OCI-M1 (cell line): ENCODE data around the gene CCDC12.

Experiments
- DNase-seq: peaks from one replicate; lab custom pipeline; 2025; lab: John Stamatoyannopoulos, UW

CCDC12 gene

DNA sequence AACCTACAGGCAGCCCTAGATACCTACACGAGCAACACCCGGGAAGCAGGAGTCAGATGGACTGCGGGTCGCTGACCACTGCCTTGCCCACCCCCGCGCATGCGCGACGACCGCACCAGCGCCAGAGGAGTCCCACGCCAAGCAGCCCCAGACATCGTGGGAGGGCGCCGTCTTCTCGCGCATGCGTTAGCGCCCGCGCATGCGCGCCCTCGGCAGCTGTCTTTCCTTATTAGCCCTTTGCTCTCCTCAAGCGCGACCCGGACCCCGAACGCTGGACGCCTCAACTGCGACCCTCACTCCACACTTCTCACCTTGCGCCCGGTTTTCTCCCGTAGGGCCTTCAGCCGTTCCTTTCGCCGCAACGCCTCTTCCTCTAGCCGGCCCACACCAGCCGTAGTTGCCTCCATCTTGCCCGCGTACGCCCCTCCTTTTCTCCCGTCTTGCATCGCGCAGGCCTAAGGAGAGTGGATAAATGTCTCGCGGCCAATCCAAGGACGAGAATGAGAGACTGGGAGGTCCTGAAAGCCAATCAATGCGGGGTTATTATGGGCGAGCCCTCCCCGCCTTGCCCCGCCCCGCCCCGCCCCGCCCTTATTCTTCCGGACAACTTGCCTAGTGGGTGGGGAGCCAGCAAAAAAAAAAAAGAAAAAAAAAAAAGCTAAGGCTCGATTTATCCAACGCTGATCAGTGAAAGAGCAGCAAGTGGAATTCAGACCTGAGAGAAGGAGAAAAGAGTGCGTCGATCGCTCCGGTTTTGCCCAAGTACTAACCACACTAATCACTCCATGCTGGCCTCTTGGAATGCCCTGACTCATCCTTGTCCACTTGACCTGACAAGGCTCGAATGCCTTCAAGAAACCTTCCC lies at the start of gene CCDC12:
TSS of gene CCDC12 (minus strand) at position 420 of the 865 bp plus-strand sequence. CDS start at position 407, 13 bp downstream.
- DNase-seq, result peak; percentile 98

DNA sequence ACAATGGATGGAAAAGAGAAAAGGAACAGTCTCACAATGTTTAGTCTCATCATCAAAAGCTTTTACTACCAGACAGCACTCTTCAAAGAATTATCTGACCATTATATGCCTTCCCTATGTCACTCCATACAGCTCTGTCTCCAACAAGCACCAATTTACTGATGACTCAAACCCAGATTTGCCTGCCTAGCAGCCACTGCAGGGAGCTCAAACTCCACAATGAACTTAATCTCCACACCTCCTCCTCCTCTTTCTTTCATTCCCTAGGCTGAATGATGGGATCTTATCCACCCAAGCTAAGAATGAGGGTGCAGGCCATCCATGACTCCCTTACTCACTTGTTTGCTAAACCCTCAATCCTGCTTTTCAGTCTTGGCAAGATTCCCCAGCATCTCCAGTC lies 48.4 kb upstream of the CCDC12 start:
- DNase-seq, result no peak

DNA sequence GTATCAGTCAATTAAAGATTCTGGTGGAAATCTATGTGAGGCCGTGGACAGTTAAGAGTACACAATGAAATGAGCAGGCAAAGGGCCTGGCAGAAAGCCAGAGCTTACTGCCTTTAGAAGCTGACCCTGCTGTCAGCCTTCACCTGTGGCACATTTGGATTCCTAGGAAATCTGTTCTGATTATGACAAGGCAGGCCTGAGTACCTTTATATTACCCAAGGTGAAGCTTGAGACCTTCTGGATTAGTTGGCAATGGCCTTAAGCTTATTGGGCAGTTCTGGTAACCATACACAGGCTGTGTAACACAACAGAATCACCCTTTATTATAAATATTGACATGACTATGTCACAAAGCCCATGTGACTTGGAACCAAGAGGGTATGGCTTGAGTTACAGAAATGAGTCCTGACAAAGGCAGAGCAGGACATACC lies 46.1 kb upstream of the CCDC12 start:
- no peak for DNase-seq

DNA sequence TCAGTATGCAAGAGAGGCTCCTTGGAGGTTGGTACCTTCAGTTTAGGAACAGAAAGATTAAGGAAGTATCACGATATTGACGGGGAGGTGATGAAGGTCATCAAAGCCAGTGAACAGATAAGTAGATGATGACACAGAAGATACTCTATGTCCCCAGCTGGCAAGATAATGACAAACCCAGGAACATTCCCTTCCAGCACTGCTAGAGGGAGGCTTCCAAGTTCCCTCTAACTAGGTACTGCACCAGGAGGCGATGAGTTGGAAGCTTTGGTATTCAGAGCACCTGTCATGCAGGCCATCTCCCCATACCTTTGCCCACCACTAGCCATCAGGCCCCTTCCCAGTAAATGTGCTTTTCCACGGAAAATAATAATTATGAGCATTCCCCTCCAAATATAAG lies 43.8 kb upstream of the CCDC12 start:
- DNase-seq, result no peak

DNA sequence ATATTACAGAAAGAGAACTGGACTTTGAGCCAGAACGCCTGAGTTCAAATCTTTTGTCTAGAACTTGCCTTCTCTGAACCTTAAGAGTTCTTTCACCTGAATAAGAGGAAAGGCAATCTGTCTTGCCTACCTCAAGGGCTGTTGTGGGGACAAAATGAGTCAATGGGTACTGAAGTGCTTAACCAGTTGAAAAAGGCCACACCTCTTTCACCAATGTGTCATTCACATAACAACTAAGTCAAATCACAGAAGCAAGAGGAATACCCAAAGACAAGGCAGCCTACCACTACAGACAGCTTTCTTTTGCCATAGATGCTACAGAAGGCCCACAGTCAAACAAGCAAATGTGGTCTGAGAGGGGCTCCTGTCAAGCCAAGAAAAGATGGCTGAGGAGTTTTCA lies 42.7 kb upstream of the CCDC12 start:
- no peak for DNase-seq

DNA sequence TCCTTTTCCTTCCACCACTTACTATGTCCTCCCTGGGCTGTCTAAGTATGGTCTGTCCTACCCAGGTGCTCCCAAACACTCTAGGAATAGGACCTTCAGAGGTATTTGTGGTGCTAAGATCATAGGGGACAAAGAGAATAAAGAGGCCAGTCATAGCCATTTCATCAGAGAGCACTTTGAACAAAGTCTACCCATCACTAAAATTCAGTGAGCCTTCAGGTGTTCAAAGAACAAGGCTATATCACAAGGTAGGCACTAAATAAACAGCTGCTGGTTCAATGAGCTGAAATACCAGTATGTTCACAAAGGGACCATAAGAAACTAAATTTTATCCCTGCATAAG lies 41.7 kb upstream of the CCDC12 start:
- DNase-seq, result no peak

DNA sequence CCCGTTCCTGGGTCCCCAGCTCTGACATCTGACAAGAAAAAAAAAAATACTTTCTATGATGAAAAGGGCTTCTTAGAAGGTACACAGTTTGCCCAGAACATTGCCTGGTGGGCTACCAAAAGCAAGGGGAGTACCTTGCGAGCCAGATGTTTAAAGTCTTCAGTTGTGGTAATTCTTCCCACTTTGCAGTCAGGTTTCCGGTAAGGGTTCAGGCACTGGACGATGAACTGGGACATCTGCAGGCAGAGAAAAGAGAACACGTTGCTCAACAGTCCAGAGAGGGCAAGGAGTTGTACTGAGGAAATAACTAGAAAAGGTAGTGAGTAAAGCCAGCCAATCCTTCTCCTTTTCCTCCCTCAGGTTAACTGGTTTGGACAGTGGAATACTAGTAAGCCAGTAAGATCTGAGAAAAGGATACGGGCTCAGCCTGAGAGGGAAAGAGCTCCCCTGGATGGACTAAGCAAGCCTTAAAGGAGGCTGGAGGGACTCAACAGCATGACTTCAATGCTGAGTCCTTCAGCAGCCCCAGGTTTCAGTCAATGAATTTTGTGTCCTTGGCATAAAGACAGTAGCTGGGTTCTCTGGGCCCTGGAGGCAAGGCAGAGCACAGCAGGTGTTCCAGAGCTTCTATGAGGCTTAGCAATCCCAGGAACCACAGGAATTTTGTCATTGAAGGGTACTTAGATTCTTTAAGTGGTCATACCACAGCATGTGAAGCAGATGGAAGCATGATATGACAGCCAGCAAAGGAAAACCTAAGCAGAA lies 41.1 kb upstream of the CCDC12 start:
- no peak for DNase-seq

DNA sequence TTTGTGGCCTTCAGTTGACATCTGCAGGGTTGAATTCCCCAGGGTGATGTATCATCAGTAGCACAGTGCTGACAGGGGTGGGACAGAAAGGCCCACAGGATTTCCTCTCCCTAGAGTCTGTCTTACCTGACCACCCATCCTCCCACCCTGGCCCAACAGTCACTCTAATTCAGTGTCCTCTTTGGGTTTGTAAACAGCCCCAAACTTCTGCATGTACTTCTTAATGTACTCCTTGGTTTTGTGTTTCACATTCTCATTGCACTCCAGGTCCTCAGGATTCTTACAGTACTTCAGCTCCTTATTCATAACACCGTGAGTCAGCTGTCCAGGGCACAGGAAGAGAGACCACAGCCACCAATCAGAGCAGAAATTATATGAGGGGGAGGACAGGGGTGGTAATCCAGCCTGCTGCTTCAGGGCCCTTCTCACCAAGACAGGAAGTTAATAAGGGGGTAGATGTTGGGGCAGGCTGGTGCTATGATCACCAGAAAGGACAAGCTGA lies 40.4 kb upstream of the CCDC12 start:
- peak; percentile 93 for DNase-seq

DNA sequence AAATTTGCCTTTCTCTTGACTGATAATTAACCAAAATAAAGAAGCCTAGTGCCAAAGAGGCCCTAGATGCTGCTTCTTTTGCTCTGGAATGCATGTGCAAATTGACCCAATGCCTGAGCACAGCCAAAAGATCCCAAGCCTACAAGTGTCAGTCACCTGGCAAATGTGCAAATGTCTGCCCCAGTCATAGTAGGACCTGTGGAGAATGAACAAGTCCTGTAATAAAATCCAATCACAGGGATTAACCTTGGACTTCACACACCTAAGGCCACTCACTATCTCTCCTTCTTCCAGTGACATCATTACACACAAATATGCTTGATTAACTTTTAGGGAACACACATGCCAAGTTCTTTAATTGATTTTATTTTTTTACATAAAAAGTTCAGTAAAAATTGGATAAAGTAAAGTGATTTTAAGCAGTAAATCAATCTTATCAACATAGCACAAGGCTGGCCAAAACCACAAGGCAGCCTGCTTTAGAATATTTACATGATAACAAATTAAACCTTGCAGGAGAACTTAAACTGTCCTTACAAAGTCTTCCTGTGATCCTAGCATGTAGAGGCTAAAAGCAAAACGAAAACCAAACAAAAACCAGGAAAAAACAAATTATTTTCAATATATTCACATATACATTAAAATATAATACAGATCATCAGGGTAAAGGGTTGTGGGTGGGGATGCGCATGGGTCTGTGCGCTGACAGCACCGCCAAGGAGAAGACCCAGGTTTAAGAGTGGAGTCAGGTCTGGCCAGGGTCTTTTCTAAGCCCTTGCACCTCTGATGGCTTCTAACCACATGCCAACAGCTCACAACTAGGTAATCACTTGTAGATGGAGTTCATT lies 39.8 kb upstream of the CCDC12 start:
- DNase-seq, result peak; percentile 67

DNA sequence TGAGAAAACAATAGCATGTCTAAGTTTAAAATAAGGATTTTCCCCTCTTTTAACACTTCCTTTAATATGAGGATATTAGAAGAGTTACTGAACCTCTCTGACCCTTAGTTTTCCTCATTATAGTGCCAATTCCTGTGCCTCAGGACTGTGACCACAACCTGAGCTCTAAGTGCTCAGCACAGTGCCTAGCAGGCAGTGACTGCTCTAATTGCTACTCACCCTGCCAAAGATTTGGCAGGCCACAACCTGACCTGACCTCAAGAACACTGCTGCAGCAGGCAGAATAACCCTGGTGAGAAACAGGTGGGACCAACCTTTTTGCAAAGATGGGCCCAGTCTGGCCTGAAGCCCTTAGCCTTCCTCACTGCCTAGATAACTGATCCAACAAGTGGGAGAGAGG lies 38.6 kb upstream of the CCDC12 start:
- no peak for DNase-seq

DNA sequence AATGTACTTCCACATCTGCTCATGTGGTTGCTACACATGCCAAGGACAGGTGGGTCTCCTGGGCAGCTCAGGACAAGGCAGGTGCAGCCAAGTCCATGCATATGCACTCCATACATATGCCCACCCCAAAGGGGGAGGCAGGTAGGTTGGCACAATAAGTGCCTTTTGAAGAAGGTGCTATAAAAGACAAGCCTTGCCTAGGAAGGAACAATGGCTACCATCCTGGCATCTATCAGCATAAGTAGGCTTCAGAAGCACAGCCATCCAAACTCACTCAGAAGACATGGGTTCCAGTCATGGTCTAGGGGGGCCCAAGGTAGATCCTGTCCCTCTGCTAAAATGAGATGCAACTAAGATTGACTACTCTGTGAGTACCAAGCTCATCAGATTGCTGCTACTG lies 37.5 kb upstream of the CCDC12 start:
- DNase-seq, result no peak

DNA sequence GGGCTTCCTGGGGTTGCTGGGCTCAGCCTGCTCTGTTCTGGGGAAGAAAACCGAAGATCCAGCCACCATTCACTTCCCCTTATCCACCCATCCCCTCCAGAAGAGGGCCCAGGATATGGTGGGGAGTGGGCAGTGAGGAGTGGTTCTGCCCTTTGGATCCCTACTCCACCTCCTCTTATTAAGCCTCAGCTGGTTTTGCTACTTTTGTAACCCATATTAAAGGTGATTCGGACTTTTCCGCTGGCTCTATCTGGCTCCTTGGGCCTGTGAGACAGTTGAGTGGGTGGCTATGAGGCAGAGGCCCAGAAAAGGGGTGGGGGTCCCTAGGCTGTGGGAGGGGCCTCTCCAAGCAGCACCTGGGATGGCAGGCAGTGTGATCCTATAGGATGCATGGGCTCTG lies 36.7 kb upstream of the CCDC12 start:
- DNase-seq, result no peak

DNA sequence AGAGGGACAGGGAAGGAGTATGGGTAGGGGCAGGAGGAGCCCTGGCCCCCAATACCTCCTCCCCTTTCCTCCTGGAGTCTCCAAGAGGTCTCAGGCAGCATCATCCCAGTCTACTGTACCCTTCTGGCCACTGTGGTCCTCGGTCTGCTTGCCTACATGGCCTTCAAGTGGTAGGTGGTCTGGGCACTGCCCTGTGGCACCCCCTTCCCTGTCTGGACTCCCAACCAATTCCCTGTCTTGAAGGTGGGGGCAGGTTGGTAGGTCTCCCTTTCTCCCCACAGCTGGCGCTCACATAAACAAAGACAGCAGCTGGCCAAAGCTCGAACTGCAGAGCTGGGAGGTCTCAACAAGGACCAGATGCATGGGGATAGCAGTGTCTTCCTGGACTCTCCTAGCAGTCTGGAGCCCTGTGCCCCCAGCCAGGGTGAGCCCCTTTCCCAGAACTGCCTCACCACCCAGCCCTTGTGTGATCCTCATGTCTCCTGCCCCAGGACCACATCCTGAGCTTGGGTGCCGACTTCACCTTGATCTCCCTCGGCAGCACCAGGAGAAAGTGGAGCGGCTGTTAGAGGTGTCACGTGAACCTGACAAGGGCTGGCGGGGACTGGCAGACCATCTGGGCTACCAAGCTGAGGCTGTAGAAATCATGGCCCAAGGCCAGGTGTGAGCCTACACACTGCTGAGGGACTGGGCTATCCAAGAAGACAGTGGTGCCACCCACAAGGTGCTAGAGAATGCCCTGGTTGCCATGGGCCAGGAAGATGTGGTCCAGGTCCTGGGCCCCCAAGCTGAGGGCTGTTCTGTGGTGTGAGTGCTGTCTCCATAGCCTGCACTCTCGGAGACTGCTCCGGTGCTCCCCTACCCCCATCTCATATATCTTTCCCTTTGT lies 36.0 kb upstream of the CCDC12 start:
- no peak for DNase-seq

DNA sequence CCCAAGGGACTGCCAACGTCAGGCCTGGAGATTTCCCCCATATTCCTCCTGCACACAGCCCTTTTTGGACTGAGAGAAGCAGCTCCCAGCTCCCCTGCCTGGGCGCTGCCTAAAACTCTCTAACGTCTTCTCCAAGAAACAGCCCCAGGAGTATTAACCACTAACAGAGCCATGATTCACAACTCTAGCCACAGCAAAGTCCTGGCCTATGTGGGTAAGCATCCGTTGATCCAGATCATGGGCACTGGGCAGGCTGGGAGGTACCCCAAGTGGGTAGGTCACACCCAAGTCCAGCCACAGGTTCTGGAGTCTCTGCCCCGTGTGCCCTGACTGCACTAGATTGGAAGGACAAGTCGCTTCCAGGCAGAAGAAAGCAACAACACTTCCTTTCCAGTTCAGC lies 34.8 kb upstream of the CCDC12 start:
- no peak for DNase-seq

DNA sequence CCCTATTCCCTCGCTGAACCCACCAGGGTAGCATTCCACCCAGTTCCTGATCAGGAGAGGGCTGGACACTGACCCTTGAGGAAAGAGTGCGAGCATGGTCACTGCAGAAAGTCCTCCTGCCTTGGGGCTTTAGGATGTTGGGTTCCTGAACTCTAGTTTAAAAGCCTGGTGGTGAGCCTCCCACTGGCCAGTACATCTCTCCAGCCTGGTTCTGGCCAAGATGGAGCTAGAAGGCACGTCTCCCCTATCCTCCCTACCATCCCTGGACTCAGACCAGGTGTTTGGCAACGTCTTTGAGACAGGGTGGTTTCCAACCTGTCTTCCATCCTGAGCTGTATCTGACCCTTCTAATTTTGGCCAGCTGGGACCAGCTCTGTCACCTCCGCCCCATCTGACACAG lies 34.4 kb upstream of the CCDC12 start:
- no peak for DNase-seq

DNA sequence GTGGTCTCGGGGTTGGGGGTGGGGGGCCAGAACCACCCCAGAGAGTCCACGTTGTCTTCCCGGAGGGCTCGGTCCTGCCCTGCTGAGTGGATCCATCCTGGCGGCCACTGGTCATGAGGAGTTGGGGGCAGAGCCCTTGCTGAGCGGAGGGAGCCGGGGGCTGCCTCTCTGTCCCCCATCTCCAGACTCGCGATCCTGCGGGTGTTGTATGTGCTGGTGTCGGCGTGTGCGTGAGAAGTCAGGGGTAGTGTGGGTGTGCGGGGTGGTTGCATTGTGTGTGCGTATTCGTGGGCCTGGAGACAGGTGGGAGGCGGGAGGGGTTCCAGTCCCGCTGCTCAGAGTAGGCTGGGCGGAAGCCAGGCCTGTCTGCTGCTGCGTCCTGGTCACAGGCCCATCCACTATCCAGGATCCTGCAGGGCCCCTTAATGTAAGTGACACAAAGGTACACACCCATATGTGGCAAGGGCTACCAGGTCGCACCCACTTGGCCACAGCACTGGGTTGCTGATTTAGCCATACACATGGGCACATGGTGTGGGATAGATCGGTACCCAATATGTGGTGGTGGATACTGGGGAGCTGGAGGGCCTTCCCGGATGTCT lies 33.7 kb upstream of the CCDC12 start:
- no peak for DNase-seq

DNA sequence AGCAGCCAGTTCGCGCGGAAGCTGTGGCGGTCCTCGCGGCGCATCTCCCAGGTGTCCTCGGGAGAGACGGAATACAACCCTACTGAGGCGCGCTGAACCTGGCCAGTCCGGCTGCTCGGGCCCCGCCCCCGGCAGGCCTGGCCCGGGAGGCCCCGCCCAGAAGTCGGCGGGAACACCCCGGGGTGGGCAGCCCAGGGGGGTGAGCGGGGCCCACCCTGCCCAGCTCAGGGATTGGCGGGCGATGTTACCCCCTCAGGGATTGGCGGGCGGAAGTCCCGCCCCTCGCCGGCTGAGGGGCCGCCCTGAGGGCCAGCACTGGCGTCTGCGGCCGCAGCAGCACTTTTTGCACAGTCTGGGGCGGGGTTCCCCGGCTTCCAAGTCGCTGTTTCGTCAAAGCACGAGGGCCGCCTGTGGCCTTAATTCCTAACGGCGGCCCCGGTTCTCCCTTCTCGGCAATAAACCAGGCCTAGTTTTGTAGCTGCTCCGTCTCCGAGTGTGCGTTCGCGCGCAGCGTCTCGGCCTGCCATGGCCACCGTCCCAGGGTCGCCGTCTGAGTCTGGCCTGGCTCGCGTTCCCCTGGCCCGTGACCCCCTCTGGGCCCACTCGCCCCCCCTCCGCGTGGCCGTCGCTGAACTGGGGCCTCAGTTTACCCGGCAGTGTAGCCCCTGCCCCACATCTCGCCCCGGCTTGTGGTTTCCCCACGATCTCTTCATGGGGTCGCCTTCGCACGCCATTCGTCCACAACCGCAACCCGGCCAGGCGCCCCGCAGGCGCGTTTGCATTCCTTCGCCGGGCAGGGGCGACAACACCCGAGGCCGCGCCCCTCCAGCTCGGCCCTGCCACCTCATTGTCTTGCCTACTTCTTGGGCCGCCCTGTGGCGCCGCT lies 32.9 kb upstream of the CCDC12 start:
- no peak for DNase-seq

DNA sequence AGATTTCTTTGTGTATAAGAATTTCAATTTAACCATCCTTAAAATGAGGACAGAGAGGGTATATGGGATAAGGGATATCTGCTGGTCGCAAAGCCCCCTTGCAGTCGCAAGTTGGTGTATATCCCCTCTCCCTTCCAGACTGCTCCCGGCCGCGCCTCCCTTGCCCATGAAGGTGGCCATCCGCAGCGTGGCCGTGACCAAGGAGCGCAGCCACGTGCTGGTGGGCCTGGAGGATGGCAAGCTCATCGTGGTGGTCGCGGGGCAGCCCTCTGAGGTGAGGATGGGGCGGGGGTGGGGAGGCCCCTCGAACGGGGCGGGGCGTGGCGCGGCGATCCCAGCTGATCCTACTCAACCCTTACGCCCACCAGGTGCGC lies 32.3 kb upstream of the CCDC12 start:
- DNase-seq, result no peak

DNA sequence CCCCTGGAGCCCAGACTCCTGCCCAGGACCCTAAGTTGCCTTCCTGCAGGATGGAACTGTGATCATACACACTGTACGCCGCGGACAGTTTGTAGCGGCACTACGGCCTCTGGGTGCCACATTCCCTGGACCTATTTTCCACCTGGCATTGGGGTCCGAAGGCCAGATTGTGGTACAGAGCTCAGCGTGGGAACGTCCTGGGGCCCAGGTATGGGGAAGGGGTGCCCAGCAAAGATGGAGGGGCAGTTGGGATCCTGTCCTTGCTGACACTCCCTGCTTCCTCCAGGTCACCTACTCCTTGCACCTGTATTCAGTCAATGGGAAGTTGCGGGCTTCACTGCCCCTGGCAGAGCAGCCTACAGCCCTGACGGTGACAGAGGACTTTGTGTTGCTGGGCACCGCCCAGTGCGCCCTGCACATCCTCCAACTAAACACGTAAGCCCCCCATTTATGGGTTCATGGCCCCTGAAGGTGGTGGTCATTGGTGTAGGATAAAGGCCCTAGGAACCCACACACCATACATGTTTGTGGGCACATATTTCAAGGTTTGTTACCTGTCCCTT lies 31.8 kb upstream of the CCDC12 start:
- DNase-seq, result no peak
